Measurements from ENCODE around the gene AFMID. TPM values are rescaled to one million over a fixed set of nuclear protein-coding genes. Genes with fewer than 3 reads are reported as not detected.

The AFMID gene
- polyA plus RNA-seq, 3 donors: 7.1 to 45.7 (median 14.2) TPM

Small RNA genes within 50 kb of the gene (small RNA-seq; reads per million reads assigned to genes)
- gene AC087645.1 (ENCODE audit: insufficient read length, low read depth): not detected

Other genes with a start within 250 kb of the AFMID start
- under 1 TPM; 0.38 to 0.80 (median 0.46) TPM for gene TNRC6C, start 228.7 kb upstream of the AFMID start, polyA plus RNA-seq
- 100 to 1,000 TPM in 1 of 3 donors, 10 to 100 TPM in 2; 60.1 to 107 (median 79.2) TPM for gene TMC6, start 58.6 kb upstream of the AFMID start, polyA plus RNA-seq
- 100 to 1,000 TPM in 1 of 3 donors, 10 to 100 TPM in 2; 13.3 to 151 (median 15.1) TPM for gene TMC8, start 56.6 kb upstream of the AFMID start, polyA plus RNA-seq
- not detected for gene C17orf99, start 41.0 kb upstream of the AFMID start, polyA plus RNA-seq
- gene SYNGR2, start 18.8 kb upstream of the AFMID start, polyA plus RNA-seq: 100 to 1,000 TPM; 270 to 402 (median 350) TPM
- 1 to 10 TPM in 2 of 3 donors, under 1 TPM in 1; 0.67 to 2.0 (median 1.4) TPM for gene TK1, start 310 bp upstream of the AFMID start, polyA plus RNA-seq
- under 1 TPM in 1 of 3 donors, not detected in 2; 0.20 TPM for gene BIRC5, start 26.9 kb downstream of the AFMID start, polyA plus RNA-seq
- gene TMEM235, start 44.3 kb downstream of the AFMID start, polyA plus RNA-seq: not detected
- 100 to 1,000 TPM; 123 to 441 (median 144) TPM for gene SOCS3, start 172.7 kb downstream of the AFMID start, polyA plus RNA-seq
- 10 to 100 TPM; 26.0 to 87.1 (median 28.0) TPM for gene PGS1, start 191.3 kb downstream of the AFMID start, polyA plus RNA-seq